WTC11 (cell line): ENCODE data around the gene NDUFS2. TPM values are rescaled to one million over a fixed set of nuclear protein-coding genes. Genes with fewer than 3 reads are reported as not detected.

Experiments
- ATAC-seq: fragments of 200-7000 bp; cut with Tn5 transposase; 2 replicates; pipeline ENCODE4 v1.10.0; 2021; ENCODE audit warnings: mild to moderate bottlenecking, moderate library complexity
- CTCF ChIA-PET: fragments of 300-600 bp; sonication (Branson Sonifier 250); formaldehyde crosslinking; loops from one replicate; lab custom pipeline; 2021; ENCODE audit warnings: antibody characterized with exemption; lab: Charles Lee
- POLR2A ChIA-PET: fragments of 350-600 bp; sonication (Branson Sonifier 250); formaldehyde crosslinking; loops from one replicate; lab custom pipeline; 2021; ENCODE audit warnings: antibody characterized with exemption; lab: Charles Lee
- DNase-seq: peaks from one replicate; pipeline ENCODE4 v3.0.0; 2021; ENCODE audit warnings: low spot score
- H3K27ac Mint-ChIP-seq: 2 replicates; pipeline ENCODE4 v1.8.0; 2021; ENCODE audit warnings: mixed read lengths
- H3K27me3 Mint-ChIP-seq: 2 replicates; pipeline ENCODE4 v1.8.0; 2021; ENCODE audit warnings: low read depth, mild to moderate bottlenecking, moderate library complexity, mixed read lengths
- H3K36me3 Mint-ChIP-seq: 2 replicates; pipeline ENCODE4 v1.8.0; 2021; ENCODE audit warnings: mixed read lengths
- H3K4me1 Mint-ChIP-seq: 2 replicates; pipeline ENCODE4 v1.8.0; 2022; ENCODE audit warnings: mixed read lengths
- H3K4me3 Mint-ChIP-seq: 2 replicates; pipeline ENCODE4 v1.8.0; 2021; ENCODE audit warnings: mild to moderate bottlenecking, moderate library complexity, mixed read lengths
- H3K9me3 Mint-ChIP-seq: 2 replicates; pipeline ENCODE4 v1.8.0; 2021; ENCODE audit warnings: mixed read lengths
- ARID4B ChIP-seq: sonication (generic); formaldehyde crosslinking; IDR thresholded peaks from 2 replicates; pipeline ENCODE4 v1.8.0; 2023; ENCODE audit warnings: missing genetic modification reagents, mild to moderate bottlenecking, borderline replicate concordance
- CDX4 ChIP-seq: fragments of 250-450 bp; sonication (Bioruptor Pico); IDR thresholded peaks from 2 replicates; pipeline ENCODE4 v1.9.0; 2021; ENCODE audit warnings: moderate library complexity, mild to moderate bottlenecking, inconsistent platforms, borderline replicate concordance
- E2F1 ChIP-seq: sonication (generic); formaldehyde crosslinking; IDR thresholded peaks from 2 replicates; pipeline ENCODE4 v1.8.0; 2022; ENCODE audit warnings: mild to moderate bottlenecking, missing genetic modification reagents
- ERG ChIP-seq: fragments of 250-450 bp; sonication (Bioruptor Pico); IDR thresholded peaks from 2 replicates; pipeline ENCODE4 v1.8.0; 2021; ENCODE audit warnings: mild to moderate bottlenecking
- ESRRA ChIP-seq: sonication (generic); formaldehyde crosslinking; IDR thresholded peaks from 2 replicates; pipeline ENCODE4 v1.8.1; 2022; ENCODE audit warnings: mild to moderate bottlenecking, missing genetic modification reagents, borderline replicate concordance
- JAZF1 ChIP-seq: fragments of 250-450 bp; sonication (Bioruptor Pico); IDR thresholded peaks from 2 replicates; pipeline ENCODE4 v1.9.0; 2021; ENCODE audit warnings: moderate library complexity, mild to moderate bottlenecking, inconsistent platforms
- JUN ChIP-seq: sonication (generic); formaldehyde crosslinking; IDR thresholded peaks from 2 replicates; pipeline ENCODE4 v1.8.0; 2023; ENCODE audit warnings: mild to moderate bottlenecking, missing genetic modification reagents
- NFATC4 ChIP-seq: fragments of 250-450 bp; sonication (Bioruptor Pico); IDR thresholded peaks from 2 replicates; pipeline ENCODE4 v1.9.0; 2021; ENCODE audit warnings: mild to moderate bottlenecking
- NFE2L1 ChIP-seq: sonication (generic); formaldehyde crosslinking; IDR thresholded peaks from 2 replicates; pipeline ENCODE4 v1.8.1; 2023; ENCODE audit warnings: missing genetic modification reagents
- NR2C2 ChIP-seq: sonication (generic); formaldehyde crosslinking; IDR thresholded peaks from 2 replicates; pipeline ENCODE4 v1.8.0; 2022; ENCODE audit warnings: mild to moderate bottlenecking, missing genetic modification reagents
- PRDM15 ChIP-seq: sonication (generic); formaldehyde crosslinking; IDR thresholded peaks from 2 replicates; pipeline ENCODE4 v1.8.0; 2022; ENCODE audit warnings: missing genetic modification reagents
- RORB ChIP-seq: fragments of 250-450 bp; sonication (Bioruptor Pico); IDR thresholded peaks from 2 replicates; pipeline ENCODE4 v1.9.0; 2021; ENCODE audit warnings: mild to moderate bottlenecking
- TCF7 ChIP-seq: sonication (generic); formaldehyde crosslinking; IDR thresholded peaks from 2 replicates; pipeline ENCODE4 v1.8.0; 2022; ENCODE audit warnings: mild to moderate bottlenecking, low read depth, missing genetic modification reagents, moderate library complexity
- TP53 ChIP-seq: sonication (generic); formaldehyde crosslinking; IDR thresholded peaks from 2 replicates; pipeline ENCODE4 v1.8.1; 2023; ENCODE audit warnings: mild to moderate bottlenecking, missing genetic modification reagents
- USF2 ChIP-seq: sonication (generic); formaldehyde crosslinking; IDR thresholded peaks from 2 replicates; pipeline ENCODE4 v1.8.1; 2023; ENCODE audit warnings: mild to moderate bottlenecking, missing genetic modification reagents, moderate library complexity
- ZBTB21 ChIP-seq: sonication (generic); formaldehyde crosslinking; IDR thresholded peaks from 2 replicates; pipeline ENCODE4 v1.8.1; 2023; ENCODE audit warnings: mild to moderate bottlenecking, missing genetic modification reagents, borderline replicate concordance
- ZNF281 ChIP-seq: sonication (generic); formaldehyde crosslinking; IDR thresholded peaks from 2 replicates; pipeline ENCODE4 v1.8.0; 2023; ENCODE audit warnings: mild to moderate bottlenecking, missing genetic modification reagents
- ZNF671 ChIP-seq: fragments of 250-450 bp; sonication (Bioruptor Pico); IDR thresholded peaks from 2 replicates; pipeline ENCODE4 v1.8.0; 2021; ENCODE audit warnings: mild to moderate bottlenecking
- total RNA-seq: library from RNA; stranded (reverse); gene quantifications from 3 replicates; pipeline ENCODE4 v1.2.3, GENCODE V29; 2021

The NDUFS2 gene
- total RNA-seq, 1 experiment from 2014 or later, result 108 TPM

- H3K36me3 Mint-ChIP-seq, result peaks cover 21% of the 10 kb centered on the region
- 0 out of 2 replicates have a peak overlapping the region, but pooled peaks have one; percentile 15 for H3K27ac Mint-ChIP-seq
- TF ChIP-seq ZNF671 (CRISPR knock-in tag) (no peak), PRDM15 (no peak), JAZF1 (CRISPR knock-in tag) (no peak), E2F1 (CRISPR knock-in tag) (no peak), USF2 (CRISPR knock-in tag) (no peak), NFE2L1 (CRISPR knock-in tag) (no peak), NR2C2 (no peak), ZNF281 (CRISPR knock-in tag) (no peak), NFATC4 (CRISPR knock-in tag) (no peak), ARID4B (no peak), ERG (CRISPR knock-in tag) (no peak)
- POLR2A ChIA-PET, result interaction anchor here (1.0 kb wide), 1 partner anchor 27 kb away, joined by 3 read pairs; no protein-coding TSS in a partner anchor
- peaks cover 26% of the 10 kb centered on the region for H3K4me1 Mint-ChIP-seq
- CTCF ChIA-PET, result no interaction called here
- H3K4me3 Mint-ChIP-seq, result no peak overlapping the region
- DNase-seq, result no peak
- no peak for ATAC-seq
- H3K27me3 Mint-ChIP-seq, result no peaks in the 10 kb centered on the region
- H3K9me3 Mint-ChIP-seq, result no peaks in the 10 kb centered on the region
Observed at GRCh38 chr1:161162052-161162451, 40.1 kb upstream of the NDUFS2 start.

GRCh38 chr1:161162806-161163205, 39.4 kb upstream of the NDUFS2 start:
- Mint-ChIP-seq H3K9me3 (no peaks in the 10 kb centered on the region), H3K27me3 (no peaks in the 10 kb centered on the region), H3K4me1 (peaks cover 28% of the 10 kb centered on the region), H3K4me3 (no peak overlapping the region), H3K27ac (no peak overlapping the region), H3K36me3 (peaks cover 15% of the 10 kb centered on the region)
- DNase-seq (no peak), ATAC-seq (no peak)
- no peak for TF ChIP-seq ESRRA
- TF ChIP-seq TCF7 (CRISPR knock-in tag), result no peak
- TF ChIP-seq JUN (CRISPR knock-in tag), result no peak
- TF ChIP-seq ZBTB21 (CRISPR knock-in tag), result no peak
- no peak for TF ChIP-seq TP53 (CRISPR knock-in tag)
- no peak for TF ChIP-seq CDX4 (CRISPR knock-in tag)
- TF ChIP-seq RORB (CRISPR knock-in tag), result no peak
- ChIA-PET POLR2A (no interaction called here), CTCF (no interaction called here)
